Renal cortex interstitium (tissue), 11 donors: ENCODE measurements around the gene RAD51B. TPM values are rescaled to one million over a fixed set of nuclear protein-coding genes. Genes with fewer than 3 reads are reported as not detected.

ENCODE experiments used
- DNase-seq, 11 donors: peaks; one replicate each; pipeline ENCODE4 v3.0.0-alpha.2; 2013; ENCODE audit warnings: low read depth in 9 of 11, low spot score in 4 of 11; ENCODE audit errors: extremely low read depth in 1 of 11
- polyA plus RNA-seq, 3 donors: library from polyadenylated mRNA; unstranded; fragments of 120-200 nt; gene quantifications; one replicate each; pipeline ENCODE4 v1.2.1, GENCODE V29; 2013; ENCODE audit not compliant: insufficient read length in 3 of 3

Gene RAD51B
- polyA plus RNA-seq, 3 donors = 12.5 to 13.0 (median 12.5) TPM

- no peak for DNase-seq
These were observed 486.8 kb downstream of the RAD51B start for GRCh38 chr14:68306265-68306933.

- peak in 2 of 11 donors; percentile 52 to 59 for DNase-seq
These were observed 487.6 kb downstream of the RAD51B start for GRCh38 chr14:68306934-68307789.

DNA sequence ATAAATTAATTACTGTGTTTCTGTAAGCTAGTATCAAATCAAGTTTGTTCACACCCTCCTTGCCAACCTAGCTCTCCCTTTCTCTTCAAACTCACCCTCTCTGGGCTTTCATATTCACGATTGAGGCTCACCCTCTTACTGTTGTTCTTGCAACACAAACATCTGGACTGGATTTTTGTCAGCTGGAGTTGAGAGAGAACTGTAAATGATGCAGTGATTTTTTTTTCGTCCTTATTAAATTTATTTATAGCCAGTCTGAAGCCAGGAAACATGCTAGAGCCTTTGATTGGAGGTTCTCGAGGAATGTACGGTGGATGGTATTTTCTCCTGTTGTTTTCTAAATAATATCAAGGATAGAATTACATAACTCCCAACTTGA, 488.2 kb downstream of the RAD51B start:
- peak in 5 of 11 donors; percentile 41 to 73 (median 53) for DNase-seq

DNA sequence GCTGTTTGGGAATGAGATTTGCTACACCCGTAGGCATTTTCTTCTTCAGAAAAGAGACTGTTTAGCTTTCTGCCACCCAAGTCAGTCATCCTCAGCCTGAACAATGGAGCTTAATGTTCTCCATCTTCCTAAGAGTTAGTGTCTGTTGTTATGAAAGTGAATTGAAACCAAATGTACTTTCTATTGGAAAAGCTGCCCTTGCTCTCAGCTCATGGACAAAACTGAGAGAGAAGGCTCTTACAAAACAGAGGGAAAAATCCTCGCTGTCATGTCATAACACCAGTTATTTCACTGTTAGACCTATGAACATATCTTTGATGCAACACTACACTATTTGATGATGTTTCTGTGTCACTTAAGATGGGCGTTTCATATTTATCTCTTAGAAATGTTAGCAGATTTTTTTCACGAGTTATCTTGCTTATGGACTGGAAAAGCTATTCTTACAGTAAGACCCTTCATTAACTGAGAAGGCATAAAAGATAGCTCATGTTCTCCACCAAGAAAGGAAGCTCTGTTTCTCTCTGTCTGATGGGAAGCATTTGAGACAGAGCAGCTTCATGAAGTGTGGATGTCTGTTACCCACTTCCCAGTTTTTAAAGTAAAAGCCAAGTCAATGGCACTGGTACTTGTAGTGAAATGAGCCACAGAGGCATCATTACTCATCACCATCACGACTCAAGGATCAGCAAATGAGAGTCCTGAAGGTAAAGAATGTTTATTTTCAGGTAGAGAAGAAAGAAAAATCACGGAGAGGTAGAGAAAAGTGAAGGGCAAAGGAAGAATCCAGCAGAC, 489.3 kb downstream of the RAD51B start:
- DNase-seq = no peak

DNA sequence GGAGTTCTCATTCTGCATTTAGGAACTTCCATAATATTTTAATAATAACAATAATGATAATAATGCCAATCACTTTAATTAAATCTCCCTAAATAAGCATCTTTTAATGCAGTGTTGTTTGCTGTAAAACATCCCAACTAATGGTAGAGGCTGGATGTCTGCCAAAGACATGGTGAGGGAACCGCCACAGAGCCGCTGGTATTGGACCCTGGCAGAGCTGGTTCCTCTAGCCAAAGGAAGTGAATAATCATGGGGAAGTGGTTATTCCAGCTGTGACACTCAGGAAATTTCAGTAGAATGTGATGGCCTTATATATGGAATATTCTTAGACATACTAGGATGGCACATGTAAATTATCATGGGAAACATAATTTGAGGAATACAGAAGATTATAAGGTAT, 490.0 kb downstream of the RAD51B start:
- no peak for DNase-seq

DNA sequence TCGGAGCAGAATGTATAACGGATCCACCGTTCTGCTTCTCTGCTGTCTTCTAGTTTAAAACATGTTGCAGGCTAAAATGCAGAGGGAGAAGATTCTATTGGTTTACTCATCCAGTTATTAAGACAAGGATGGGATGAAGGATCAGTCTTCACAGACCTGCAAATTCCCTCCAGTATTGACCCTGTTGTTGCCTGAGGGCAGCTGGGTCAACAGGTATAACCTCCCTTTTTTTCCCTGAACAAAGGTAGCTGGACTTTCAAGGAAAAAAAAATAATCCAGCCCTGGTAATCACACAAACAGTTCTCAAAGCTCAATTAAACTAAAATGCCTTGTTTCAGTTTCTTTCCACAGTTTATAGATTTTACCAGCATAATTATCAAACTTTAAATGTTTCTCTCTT, 492.7 kb downstream of the RAD51B start:
- no peak for DNase-seq

DNA sequence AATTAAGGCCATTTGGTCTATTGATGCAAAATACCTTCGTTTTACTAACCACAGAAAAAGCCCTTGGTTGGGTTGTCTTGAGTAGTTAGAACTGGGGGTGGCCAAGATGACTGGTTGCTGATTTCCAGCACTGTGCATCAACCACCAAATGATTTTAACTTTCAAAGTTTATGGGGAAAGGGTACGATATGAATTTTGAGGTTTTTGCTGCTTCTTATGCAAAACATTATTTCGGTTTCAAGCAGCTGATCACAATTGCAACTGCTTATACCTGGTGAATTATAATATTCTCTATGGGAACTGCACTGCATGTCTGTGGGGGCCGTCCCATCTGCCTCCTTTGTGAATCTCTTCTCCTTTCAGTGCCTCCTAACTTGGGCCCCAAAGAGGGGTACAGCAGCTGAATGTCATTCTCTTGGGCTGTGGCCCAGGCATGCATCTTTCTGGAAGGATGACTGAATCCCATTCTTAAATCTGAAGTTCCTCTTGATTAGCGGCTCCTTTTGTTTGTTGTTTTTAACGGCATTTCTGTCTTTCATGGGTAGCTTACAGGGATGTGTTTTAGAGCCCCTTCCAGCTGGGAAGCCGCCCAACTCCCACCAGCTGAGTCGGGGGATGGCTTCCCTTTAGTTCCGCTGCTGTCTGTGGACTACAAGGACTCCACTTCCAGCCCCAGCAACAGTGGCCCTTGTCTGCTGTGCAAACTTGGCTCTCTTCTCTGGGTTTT, 493.5 kb downstream of the RAD51B start:
- DNase-seq = no peak

GRCh38 chr14:68314642-68315041, 495.1 kb downstream of the RAD51B start:
- DNase-seq = no peak

DNA sequence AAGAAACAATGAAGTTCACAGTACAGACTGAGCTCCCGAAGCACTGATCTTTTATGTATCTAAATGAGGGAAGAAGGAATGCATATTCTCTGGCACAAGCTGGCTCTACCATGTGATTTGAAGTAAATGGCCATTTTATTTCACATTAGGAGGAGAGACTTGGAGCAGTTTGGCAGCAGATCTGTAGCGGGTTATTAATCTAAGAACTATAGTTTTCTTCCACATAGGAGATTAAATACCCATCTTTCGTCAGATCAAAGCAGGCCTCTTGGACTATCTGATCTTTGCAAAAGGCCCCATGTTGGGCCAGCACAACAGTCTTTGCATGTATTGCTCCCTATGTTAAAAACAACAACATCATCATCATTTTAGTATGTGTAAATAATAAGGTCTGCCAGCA, 495.5 kb downstream of the RAD51B start:
- no peak for DNase-seq

DNA sequence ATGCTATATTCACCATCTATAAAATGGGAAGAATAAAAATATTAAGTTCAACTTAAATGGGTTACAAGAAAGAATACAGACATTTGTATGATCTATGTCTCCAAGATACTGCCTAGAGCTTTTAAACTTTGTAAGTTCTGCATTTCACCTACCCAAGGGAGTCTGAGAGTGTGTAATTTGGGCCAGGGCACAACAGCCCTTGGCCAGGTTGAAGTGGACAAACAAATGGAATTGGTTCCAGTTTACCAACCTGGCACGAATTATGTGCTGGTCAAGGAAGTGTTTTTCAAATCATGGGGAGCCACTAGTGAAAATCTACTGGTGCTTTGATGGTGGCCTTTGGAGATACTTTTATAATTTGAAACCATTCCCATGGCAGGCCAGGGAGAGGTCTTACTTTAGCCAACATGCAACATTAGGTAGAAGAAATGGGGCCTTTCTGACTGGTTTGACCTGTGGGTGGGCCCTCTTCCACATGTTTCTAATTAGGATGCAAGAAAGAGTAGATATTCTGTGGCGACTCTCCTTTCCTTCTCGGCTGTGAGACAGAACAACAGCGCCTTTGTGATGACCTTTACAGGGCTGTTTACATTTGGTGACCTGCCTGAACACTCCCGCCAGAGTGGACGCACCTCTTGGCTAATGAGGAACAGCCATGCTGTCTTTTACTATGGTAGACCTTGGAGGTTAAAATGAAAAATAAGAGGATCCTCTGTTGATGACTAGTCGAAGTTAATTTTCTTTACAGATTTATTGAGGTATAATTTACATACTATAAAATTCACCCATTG, 496.7 kb downstream of the RAD51B start:
- DNase-seq = no peak

- DNase-seq = no peak
These were observed 497.7 kb downstream of the RAD51B start for GRCh38 chr14:68317239-68317638.

DNA sequence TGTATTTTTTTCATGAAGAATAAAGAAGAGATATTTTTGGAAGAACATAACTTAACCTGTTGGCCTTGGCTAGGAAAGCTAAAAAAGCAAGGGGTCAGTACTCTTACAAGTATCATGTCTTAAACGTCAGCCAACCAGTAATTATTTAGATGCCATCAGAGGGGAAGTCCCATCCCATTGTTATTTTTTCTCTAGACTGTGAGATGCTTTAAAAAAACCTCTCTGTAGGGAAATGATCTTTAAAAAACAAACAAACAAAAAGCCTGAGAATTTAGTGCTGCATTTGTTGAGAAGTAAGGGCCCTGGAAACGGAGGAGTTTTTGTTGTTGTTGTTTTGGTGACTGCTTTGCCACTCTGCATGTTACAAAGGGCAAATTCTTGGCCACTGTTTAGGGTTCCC, 499.2 kb downstream of the RAD51B start:
- DNase-seq = peak in 1 of 11 donors; percentile 28

GRCh38 chr14:68320495-68320894, 500.9 kb downstream of the RAD51B start:
- DNase-seq = no peak

DNA sequence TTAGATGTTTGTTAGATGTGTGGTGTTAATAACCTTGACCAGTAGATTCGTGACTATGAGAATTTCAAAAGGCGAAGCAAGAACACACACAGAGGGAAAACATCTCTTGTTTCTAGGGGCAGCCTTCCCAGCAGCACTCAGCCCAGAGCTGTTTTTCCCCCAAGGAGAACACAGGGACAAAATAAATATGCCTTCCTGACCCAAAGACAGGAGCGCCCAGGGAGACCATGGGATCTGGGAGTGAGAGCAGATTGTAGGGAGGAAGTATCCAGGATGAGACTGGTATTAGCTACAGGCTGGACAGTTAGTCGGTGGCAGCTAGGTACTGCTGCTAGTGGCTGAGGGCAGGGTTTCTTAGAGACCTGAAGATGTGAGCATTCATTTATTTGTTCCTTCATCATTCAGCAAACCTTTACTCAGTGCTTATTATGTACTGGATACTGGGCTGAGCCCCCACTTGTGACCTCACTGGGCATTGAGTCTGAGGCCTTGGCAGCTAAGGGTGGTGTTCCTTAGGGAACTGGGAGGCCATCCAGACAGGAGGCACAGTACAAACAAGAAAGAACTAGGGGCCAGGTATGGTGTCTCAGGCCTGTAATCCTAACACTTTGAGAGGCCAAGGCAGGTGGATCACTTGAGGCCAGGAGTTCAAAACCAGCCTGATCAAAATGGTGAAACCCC, 503.5 kb downstream of the RAD51B start:
- no peak for DNase-seq

- DNase-seq = no peak
These were observed 505.8 kb downstream of the RAD51B start for GRCh38 chr14:68325267-68325807.

DNA sequence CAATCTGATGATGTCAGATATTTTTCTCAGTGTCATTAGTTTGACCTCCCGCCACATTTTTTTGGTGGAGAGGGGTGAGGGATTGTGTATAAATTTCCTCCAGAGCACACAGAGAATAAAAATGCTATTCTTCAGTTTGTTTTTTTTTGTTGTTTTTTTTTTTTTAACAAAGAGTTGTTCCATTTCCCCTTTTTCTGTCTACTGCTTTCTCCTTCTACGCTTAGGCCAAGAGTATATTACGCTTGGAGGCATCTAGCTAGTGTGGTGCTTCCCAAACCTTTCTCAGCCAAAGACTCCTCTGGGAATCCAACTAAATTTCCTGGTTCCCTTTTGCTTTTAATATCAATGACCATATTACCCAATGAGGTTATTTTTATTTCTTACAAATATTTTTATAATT, 507.7 kb downstream of the RAD51B start:
- DNase-seq = no peak

GRCh38 chr14:68328509-68328908, 508.9 kb downstream of the RAD51B start:
- no peak for DNase-seq

- no peak for DNase-seq
These were observed 511.8 kb downstream of the RAD51B start for GRCh38 chr14:68331426-68331825.
